PC-3 (cell line): ENCODE results near the gene FAM156A. TPM values are rescaled to one million over a fixed set of nuclear protein-coding genes. Genes with fewer than 3 reads are reported as not detected.
"Not testable (repeated sequence)": the region's sequence is repeated elsewhere in the genome, so short reads cannot be mapped to it uniquely, and the experiment has no call there.

Experiments
- ATAC-seq: fragments of 200-7000 bp; cut with Tn5 transposase; 2 replicates; pipeline ENCODE4 v1.9.1; 2020; ENCODE audit warnings: mild to moderate bottlenecking, moderate library complexity
- BruUV-seq: library from RNA; stranded (reverse); fragments of 400-500 nt; replicated peaks from 2 replicates; lab custom pipeline; 2021; lab: Mats Ljungman, UMichigan
- CTCF ChIA-PET: fragments of 300-600 bp; sonication (Branson Sonifier 250); formaldehyde crosslinking; loops from one replicate; lab custom pipeline; 2022; ENCODE audit warnings: antibody characterized with exemption; lab: Charles Lee
- POLR2A ChIA-PET: fragments of 300-600 bp; sonication (Branson Sonifier 250); formaldehyde crosslinking; loops from one replicate; lab custom pipeline; 2022; ENCODE audit warnings: antibody characterized with exemption; ENCODE audit not compliant: unreplicated experiment; lab: Charles Lee
- DNase-seq: peaks from one replicate; pipeline ENCODE4 v3.0.0-alpha.2; 2015
- H2AFZ ChIP-seq: fragments of 300-600 bp; sonication (generic); 2 replicates; pipeline ENCODE4 v1.6.0; 2016; ENCODE audit warnings: antibody characterized with exemption, low read length
- H3F3A ChIP-seq: fragments of 300-600 bp; sonication (generic); one replicate; pipeline ENCODE4 v1.6.0; 2017; ENCODE audit warnings: antibody characterized with exemption, low read length, control low read depth, mild to moderate bottlenecking; ENCODE audit not compliant: unreplicated experiment
- H3K27ac ChIP-seq: fragments of 300-600 bp; sonication (generic); 2 replicates; pipeline ENCODE4 v1.5.1; 2016; ENCODE audit warnings: mild to moderate bottlenecking, low read length
- H3K27me3 ChIP-seq: fragments of 300-600 bp; sonication (generic); 2 replicates; pipeline ENCODE4 v1.6.1; 2016; ENCODE audit warnings: low read length, mixed read lengths
- H3K36me3 ChIP-seq: fragments of 300-600 bp; sonication (generic); 2 replicates; pipeline ENCODE4 v1.6.1; 2016; ENCODE audit warnings: low read depth, mixed run types, low read length, mixed read lengths
- H3K4me1 ChIP-seq: fragments of 300-600 bp; sonication (generic); 2 replicates; pipeline ENCODE4 v1.5.1; 2016; ENCODE audit warnings: low read length; ENCODE audit not compliant: insufficient read depth
- H3K4me2 ChIP-seq: fragments of 300-600 bp; sonication (generic); 2 replicates; pipeline ENCODE4 v1.6.0; 2016; ENCODE audit warnings: low read length
- H3K4me3 ChIP-seq: fragments of 300-600 bp; sonication (generic); 2 replicates; pipeline ENCODE4 v1.5.1; 2016; ENCODE audit warnings: mild to moderate bottlenecking, low read length, mixed read lengths
- H3K79me2 ChIP-seq: fragments of 300-600 bp; sonication (generic); 2 replicates; pipeline ENCODE4 v1.6.1; 2017; ENCODE audit warnings: low read length, mixed read lengths
- H3K9ac ChIP-seq: fragments of 300-600 bp; sonication (generic); 2 replicates; pipeline ENCODE4 v1.6.0; 2016; ENCODE audit warnings: mild to moderate bottlenecking, low read length
- H3K9me2 ChIP-seq: fragments of 300-600 bp; sonication (generic); replicated peaks from 2 replicates; pipeline ENCODE4 v1.6.1; 2016; ENCODE audit warnings: mixed run types, low read length, mixed read lengths
- H3K9me3 ChIP-seq: fragments of 300-600 bp; sonication (generic); 2 replicates; pipeline ENCODE4 v1.6.1; 2016; ENCODE audit warnings: low read length, mixed read lengths
- H4K20me1 ChIP-seq: fragments of 300-600 bp; sonication (generic); 2 replicates; pipeline ENCODE4 v1.6.1; 2016; ENCODE audit warnings: low read length, mixed read lengths
- intact Hi-C: fragments of 100-400 bp; cut with micrococcal nuclease; formaldehyde crosslinking; loops from 2 replicates; pipeline ENCODE4 v1.9.0; 2023
- total RNA-seq: library from RNA; depleted of rRNA; stranded (reverse); fragments of >200 nt; gene quantifications from 2 replicates; pipeline ENCODE4 v1.2.3, GENCODE V29; 2014

FAM156A gene
- total RNA-seq, 1 experiment from 2014 or later = 21.1 TPM

DNA sequence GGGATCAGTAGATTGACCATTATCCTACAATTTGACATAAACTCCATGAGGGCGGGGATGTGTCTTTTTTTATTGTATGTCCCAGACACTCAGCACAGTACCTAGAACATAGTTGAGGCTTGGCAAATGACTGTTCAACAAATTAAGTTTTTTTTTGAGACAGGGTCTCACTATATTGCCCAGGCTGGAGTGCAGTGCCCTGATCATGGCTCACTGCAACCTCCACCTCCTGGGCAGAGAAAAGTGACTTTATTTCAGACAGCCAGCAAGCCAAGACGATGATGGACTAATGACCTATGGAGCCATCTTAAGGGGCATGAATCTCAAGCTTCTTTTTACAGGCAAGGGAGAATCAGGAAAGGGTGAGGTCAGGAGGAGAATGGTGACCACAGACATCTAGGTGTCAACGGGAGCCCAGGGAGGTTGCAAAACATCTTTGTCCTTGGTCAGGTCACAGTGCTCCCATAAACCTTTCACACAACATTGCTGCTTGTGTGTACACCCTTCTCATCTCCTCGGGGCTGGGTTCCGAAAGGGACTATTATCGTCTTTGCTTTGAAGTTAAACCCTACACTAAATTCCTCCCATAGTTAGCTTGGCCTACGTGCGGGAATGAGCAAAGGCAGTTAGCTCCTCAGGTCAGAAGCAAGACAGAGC lies 16.1 kb upstream of the FAM156A start:
- H3K27ac ChIP-seq, H3K9ac ChIP-seq, H3K9me3 ChIP-seq, H2AFZ ChIP-seq, POLR2A ChIA-PET, H3F3A ChIP-seq, CTCF ChIA-PET, intact Hi-C loops, H3K9me2 ChIP-seq, H4K20me1 ChIP-seq, H3K79me2 ChIP-seq, H3K27me3 ChIP-seq, H3K4me2 ChIP-seq, H3K4me1 ChIP-seq, BruUV-seq, DNase-seq, H3K4me3 ChIP-seq, ATAC-seq, H3K36me3 ChIP-seq: not testable (repeated sequence)

DNA sequence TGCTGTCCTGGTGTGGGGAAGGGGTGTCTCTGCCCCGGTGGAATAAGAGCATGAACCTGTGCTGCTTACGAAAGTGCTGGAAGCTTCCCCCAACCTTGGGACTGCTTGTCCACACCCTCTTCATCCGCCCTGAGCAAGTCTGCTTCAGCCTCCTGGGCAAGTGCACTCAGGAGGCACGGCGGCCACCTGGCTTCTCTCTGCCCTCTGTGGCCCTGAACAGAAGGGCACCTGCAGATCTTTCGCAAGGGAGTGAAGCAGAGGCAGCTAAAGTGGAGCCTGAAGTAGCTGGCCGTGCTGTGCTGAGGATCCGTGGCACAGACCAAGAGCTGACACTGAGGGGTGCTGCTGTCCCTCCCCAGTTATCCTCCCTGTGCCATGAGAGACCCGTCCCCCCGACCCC lies 9.6 kb upstream of the FAM156A start:
- BruUV-seq, CTCF ChIA-PET: not testable (repeated sequence)

GRCh38 chrX:52966993-52967738 lies 8.8 kb upstream of the FAM156A start:
- H3K27me3 ChIP-seq, H3K79me2 ChIP-seq, CTCF ChIA-PET, H3F3A ChIP-seq, DNase-seq, H4K20me1 ChIP-seq, H3K36me3 ChIP-seq, ATAC-seq, POLR2A ChIA-PET, H3K4me2 ChIP-seq, H3K27ac ChIP-seq, H3K4me3 ChIP-seq, H3K9me2 ChIP-seq, H2AFZ ChIP-seq, BruUV-seq, H3K4me1 ChIP-seq, H3K9ac ChIP-seq, intact Hi-C loops, H3K9me3 ChIP-seq: not testable (repeated sequence)

More for the DNA sequence above, 9.6 kb upstream of the FAM156A start:
- H3K27ac ChIP-seq, H3K4me2 ChIP-seq, H3K9me2 ChIP-seq, H2AFZ ChIP-seq, H3K79me2 ChIP-seq, ATAC-seq, POLR2A ChIA-PET, H3K4me1 ChIP-seq, H3K9me3 ChIP-seq, H3K4me3 ChIP-seq, H3F3A ChIP-seq, H3K36me3 ChIP-seq, H3K27me3 ChIP-seq, intact Hi-C loops, H4K20me1 ChIP-seq, H3K9ac ChIP-seq, DNase-seq: not testable (repeated sequence)

DNA sequence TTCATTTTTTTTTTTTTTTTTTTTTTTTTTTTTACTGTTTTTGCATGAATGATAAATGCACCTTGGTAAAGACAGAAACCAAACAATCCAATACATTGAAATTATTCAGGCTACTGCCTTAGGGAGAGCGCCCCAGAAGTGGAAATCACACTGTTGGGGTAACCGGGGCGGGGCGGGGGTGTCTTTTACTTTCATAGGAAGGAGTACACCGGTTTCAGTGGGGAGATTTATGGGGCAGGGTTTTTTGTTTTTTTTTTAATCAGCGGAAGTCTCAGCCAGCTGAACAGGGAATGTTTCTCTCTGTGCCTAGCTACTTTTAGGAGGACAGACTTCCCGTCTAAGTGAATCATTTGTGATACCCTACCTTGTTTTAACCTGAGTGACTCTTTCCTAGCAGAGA lies 643 bp upstream of the FAM156A start:
- H3K4me3 ChIP-seq, CTCF ChIA-PET, H3K4me1 ChIP-seq, H3K4me2 ChIP-seq, H3K27ac ChIP-seq, H3F3A ChIP-seq, H3K9me2 ChIP-seq, H3K27me3 ChIP-seq, DNase-seq, intact Hi-C loops, H3K9me3 ChIP-seq, ATAC-seq, H2AFZ ChIP-seq, BruUV-seq, H3K36me3 ChIP-seq, H3K9ac ChIP-seq, H3K79me2 ChIP-seq, POLR2A ChIA-PET, H4K20me1 ChIP-seq: not testable (repeated sequence)

- BruUV-seq, H3F3A ChIP-seq, H3K9ac ChIP-seq, H3K9me2 ChIP-seq, H3K4me2 ChIP-seq, H3K9me3 ChIP-seq, H3K36me3 ChIP-seq, intact Hi-C loops, H3K4me3 ChIP-seq, DNase-seq, CTCF ChIA-PET, H3K27me3 ChIP-seq, ATAC-seq, H2AFZ ChIP-seq, H3K4me1 ChIP-seq, POLR2A ChIA-PET, H3K79me2 ChIP-seq, H3K27ac ChIP-seq, H4K20me1 ChIP-seq: not testable (repeated sequence)
These were observed 8.4 kb downstream of the FAM156A start for GRCh38 chrX:52949884-52950283.

DNA sequence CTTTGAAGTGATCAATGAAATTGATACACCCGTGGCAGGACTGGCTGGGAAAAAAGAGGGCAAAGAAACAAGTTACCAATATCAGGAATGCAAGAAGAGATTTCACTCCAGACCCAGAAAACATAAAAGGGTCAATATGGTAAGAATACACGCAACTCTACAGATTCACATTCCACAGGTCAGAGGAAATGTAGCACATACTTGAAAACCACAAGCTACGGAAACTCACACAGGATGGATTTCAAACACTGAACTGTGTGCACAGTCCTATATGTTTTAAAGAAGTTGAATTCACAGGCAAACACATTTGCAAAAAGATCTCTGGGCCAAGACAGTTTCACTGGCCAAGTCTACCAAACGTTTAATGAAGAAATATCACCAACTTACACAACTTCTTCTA lies 9.0 kb downstream of the FAM156A start:
- BruUV-seq, POLR2A ChIA-PET: not testable (repeated sequence)

More for the DNA sequence above, 9.0 kb downstream of the FAM156A start:
- H3K9me3 ChIP-seq, H3K9me2 ChIP-seq, intact Hi-C loops, H3K4me2 ChIP-seq, H3K9ac ChIP-seq, H3F3A ChIP-seq, H3K36me3 ChIP-seq, H2AFZ ChIP-seq, H3K79me2 ChIP-seq, H3K4me1 ChIP-seq, H3K27me3 ChIP-seq, CTCF ChIA-PET, H4K20me1 ChIP-seq, DNase-seq, H3K4me3 ChIP-seq, H3K27ac ChIP-seq, ATAC-seq: not testable (repeated sequence)
